Measurements from ENCODE around the gene SLC22A16.

DNA sequence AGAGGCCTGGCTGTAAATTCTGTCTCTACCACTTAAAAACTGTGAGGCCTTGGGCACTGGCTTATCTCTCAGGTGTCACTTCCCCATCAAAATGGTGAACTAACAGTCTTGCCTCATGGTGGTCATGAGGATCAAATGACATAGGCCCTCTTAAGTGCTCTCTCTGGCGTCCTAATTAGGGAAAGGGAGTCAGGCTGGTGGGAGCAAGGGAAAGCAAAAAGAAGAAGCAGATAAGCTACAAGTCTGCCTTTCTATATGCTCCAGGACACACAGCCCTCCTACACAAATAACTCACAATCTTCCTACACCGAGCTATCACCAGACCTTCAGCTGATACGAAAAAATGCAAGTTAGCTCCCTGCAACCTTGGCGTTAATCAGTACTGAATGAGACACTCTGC, 19.5 kb upstream of the SLC22A16 start:
- TF ChIP-seq CTCF (IDR thresholded peaks at IDR 0.05) (no peak), ZNF423 (CRISPR knock-in tag; IDR thresholded peaks at IDR 0.05) (no peak), TEAD4 (CRISPR knock-in tag; IDR thresholded peaks at IDR 0.05) (no peak)
- TF ChIP-seq, protein P1, sequence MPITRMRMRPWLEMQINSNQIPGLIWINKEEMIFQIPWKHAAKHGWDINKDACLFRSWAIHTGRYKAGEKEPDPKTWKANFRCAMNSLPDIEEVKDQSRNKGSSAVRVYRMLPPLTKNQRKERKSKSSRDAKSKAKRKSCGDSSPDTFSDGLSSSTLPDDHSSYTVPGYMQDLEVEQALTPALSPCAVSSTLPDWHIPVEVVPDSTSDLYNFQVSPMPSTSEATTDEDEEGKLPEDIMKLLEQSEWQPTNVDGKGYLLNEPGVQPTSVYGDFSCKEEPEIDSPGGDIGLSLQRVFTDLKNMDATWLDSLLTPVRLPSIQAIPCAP (CRISPR knock-in tag; IDR thresholded peaks at IDR 0.05): no peak
